Vagina (tissue), 2 donors: Measurements from ENCODE around the gene PLEKHG4B. TPM values are rescaled to one million over a fixed set of nuclear protein-coding genes. Genes with fewer than 3 reads are reported as not detected.

Source experiments
- DNase-seq, 2 donors: peaks; one replicate each; pipeline ENCODE4 v3.0.0-alpha.2; 2017; ENCODE audit errors: extremely low spot score in 2 of 2
- H3K27ac ChIP-seq: fragments of 200-600 bp; sonication (generic); one replicate; pipeline ENCODE4 v1.5.1; 2019
- H3K27me3 ChIP-seq: fragments of 200-600 bp; sonication (generic); one replicate; pipeline ENCODE4 v1.5.1; 2019
- H3K36me3 ChIP-seq, 2 donors: fragments of 200-600 bp; sonication (generic); one replicate each; pipeline ENCODE4 v1.5.1; 2017 to 2019
- H3K4me1 ChIP-seq: fragments of 200-600 bp; sonication (generic); one replicate; pipeline ENCODE4 v1.5.1; 2019
- H3K4me3 ChIP-seq, 2 donors: fragments of 200-600 bp; sonication (generic); 1 replicate in 1 of 2; 2 replicates in 1 of 2; pipeline ENCODE4 v1.5.1; 2016 to 2019
- H3K9me3 ChIP-seq: fragments of 200-600 bp; sonication (generic); one replicate; pipeline ENCODE4 v1.5.1; 2019
- POLR2A ChIP-seq, 2 donors: fragments of 450-650 bp; IDR thresholded peaks; one replicate each; pipeline ENCODE4 v1.6.1; 2017; ENCODE audit warnings: antibody characterized with exemption in 2 of 2, mild to moderate bottlenecking in 2 of 2, moderate library complexity in 2 of 2
- POLR2AphosphoS5 ChIP-seq, 2 donors: sonication (generic); formaldehyde crosslinking; IDR thresholded peaks; one replicate each; pipeline ENCODE4 v1.9.0; 2017; ENCODE audit warnings: antibody characterized with exemption in 2 of 2, mild to moderate bottlenecking in 2 of 2, low read depth in 1 of 2; ENCODE audit not compliant: insufficient read depth in 1 of 2
- intact Hi-C: fragments of 100-400 bp; cut with DNase I; formaldehyde crosslinking; loops from one replicate; pipeline ENCODE4 v1.15.1; 2023
- total RNA-seq: library from RNA; depleted of rRNA; stranded (reverse); fragments of >200 nt; gene quantifications from one replicate; pipeline ENCODE4 v1.2.3, GENCODE V29; 2016
- TF ChIP-seq, protein P1 (sequence below), 3 experiments: fragments of 450-650 bp in 2 of 3; fragments of 200-600 bp in 1 of 3; sonication (generic) in 1 of 3; IDR thresholded peaks; one replicate each; pipeline ENCODE4 v1.5.1; 2017 to 2019; ENCODE audit warnings: antibody characterized with exemption in 3 of 3, mild to moderate bottlenecking in 2 of 3, moderate library complexity in 2 of 3

Gene PLEKHG4B
- total RNA-seq, 1 donor from 2014 or later, result 0.74 TPM

DNA sequence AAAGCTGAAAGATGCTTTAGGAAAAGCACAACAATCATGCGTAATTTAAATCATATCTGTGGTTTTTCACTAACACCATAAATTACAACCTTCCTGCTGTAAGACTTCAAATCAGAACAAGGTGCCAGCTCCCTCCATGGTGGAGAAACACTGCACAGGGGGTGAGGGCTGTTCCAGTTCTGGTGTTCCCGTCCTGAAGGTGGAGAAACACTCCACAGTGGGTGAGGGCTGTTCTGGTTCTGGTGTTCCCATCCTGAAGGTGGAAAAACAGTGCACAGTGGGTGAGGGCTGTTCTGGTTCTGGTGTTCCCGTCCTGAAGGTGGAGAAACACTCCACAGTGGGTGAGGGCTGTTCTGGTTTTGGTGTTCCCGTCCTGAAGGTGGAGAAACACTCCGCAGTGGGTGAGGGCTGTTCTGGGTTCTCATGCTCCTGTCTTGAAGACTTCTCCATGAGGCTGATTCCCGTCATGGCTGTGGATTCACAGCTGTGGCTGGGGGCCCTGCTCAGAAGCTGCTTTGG is 12.9 kb downstream of the PLEKHG4B start:
- no peak for TF ChIP-seq POLR2A (IDR thresholded peaks at IDR 0.05)
- TF ChIP-seq POLR2AphosphoS5 (IDR thresholded peaks at IDR 0.05; ENCODE audit: insufficient read depth in 1 of 2, low read depth in 1 of 2), result no peak
- DNase-seq, result no peak
- H3K36me3 ChIP-seq, result no peaks in the 10 kb centered on the region

DNA sequence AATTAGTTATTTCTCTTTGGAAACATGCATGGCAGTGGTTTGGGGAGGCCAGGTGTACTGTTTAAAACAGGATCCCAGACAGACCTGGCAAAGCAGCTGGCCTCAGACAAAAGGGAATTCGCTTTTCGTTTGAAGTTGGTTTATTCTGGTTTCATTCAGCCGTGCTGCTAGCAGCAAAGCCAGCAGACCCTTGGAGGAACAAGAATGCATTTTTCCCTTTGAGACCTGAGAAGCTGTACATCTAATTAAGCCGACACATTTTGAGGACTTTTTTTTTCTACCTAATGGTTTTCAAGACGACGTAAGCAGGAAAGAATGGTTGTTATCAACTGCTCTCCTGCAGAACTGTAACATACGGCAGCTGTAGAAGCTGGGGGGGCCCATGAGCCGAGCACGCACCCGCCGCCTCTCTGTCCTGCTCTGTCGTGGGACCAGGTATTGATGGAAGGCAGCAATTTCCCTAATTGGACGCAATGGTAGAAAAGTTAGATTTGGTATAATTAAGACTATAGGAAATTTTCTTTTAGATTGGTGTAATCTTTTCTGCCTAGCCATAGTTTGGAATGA is 13.6 kb downstream of the PLEKHG4B start:
- intact Hi-C loops, result no loop called here

More for the DNA sequence above, 12.9 kb downstream of the PLEKHG4B start:
- H3K27ac ChIP-seq, result no peak overlapping the region
- no peak overlapping the region for H3K4me3 ChIP-seq
- no peaks in the 10 kb centered on the region for H3K27me3 ChIP-seq
- no peaks in the 10 kb centered on the region for H3K9me3 ChIP-seq
- no peaks in the 10 kb centered on the region for H3K4me1 ChIP-seq
- intact Hi-C loops, result no loop called here

DNA sequence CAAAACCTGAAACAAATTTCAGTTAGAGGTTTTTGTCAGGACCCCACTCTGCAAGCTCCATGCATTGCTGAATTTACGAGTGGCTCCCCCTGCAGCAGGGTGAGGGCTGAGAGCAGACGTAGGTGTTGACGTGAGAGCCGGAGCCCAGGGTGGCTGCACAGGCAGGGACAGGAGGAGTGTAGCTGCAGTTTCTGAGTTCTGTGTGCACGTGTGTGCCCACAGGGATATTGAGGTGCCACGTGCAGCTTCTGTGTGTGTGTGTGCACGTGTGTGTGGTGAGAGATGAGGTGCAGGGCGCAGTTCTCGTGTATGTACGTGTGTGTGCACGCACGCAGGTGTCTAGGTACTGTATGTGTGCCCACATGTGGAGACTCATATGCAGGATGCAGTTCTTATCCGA is 14.6 kb downstream of the PLEKHG4B start:
- Histone ChIP-seq H3K27me3 (no peaks in the 10 kb centered on the region), H3K9me3 (no peaks in the 10 kb centered on the region), H3K4me1 (no peaks in the 10 kb centered on the region), H3K36me3 (no peaks in the 10 kb centered on the region), H3K27ac (no peak overlapping the region), H3K4me3 (no peak overlapping the region)
- TF ChIP-seq POLR2A (IDR thresholded peaks at IDR 0.05) (no peak), POLR2AphosphoS5 (IDR thresholded peaks at IDR 0.05; ENCODE audit: insufficient read depth in 1 of 2, low read depth in 1 of 2) (no peak)
- TF ChIP-seq, protein P1, sequence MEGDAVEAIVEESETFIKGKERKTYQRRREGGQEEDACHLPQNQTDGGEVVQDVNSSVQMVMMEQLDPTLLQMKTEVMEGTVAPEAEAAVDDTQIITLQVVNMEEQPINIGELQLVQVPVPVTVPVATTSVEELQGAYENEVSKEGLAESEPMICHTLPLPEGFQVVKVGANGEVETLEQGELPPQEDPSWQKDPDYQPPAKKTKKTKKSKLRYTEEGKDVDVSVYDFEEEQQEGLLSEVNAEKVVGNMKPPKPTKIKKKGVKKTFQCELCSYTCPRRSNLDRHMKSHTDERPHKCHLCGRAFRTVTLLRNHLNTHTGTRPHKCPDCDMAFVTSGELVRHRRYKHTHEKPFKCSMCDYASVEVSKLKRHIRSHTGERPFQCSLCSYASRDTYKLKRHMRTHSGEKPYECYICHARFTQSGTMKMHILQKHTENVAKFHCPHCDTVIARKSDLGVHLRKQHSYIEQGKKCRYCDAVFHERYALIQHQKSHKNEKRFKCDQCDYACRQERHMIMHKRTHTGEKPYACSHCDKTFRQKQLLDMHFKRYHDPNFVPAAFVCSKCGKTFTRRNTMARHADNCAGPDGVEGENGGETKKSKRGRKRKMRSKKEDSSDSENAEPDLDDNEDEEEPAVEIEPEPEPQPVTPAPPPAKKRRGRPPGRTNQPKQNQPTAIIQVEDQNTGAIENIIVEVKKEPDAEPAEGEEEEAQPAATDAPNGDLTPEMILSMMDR (IDR thresholded peaks at IDR 0.05), result no peak
- intact Hi-C loops, result no loop called here
- DNase-seq, result no peak

More for the DNA sequence above, 13.6 kb downstream of the PLEKHG4B start:
- DNase-seq, result no peak
- Histone ChIP-seq H3K27me3 (no peaks in the 10 kb centered on the region), H3K4me1 (no peaks in the 10 kb centered on the region), H3K9me3 (no peaks in the 10 kb centered on the region), H3K4me3 (no peak overlapping the region), H3K36me3 (no peaks in the 10 kb centered on the region), H3K27ac (no peak overlapping the region)
- no peak for TF ChIP-seq POLR2AphosphoS5 (IDR thresholded peaks at IDR 0.05; ENCODE audit: insufficient read depth in 1 of 2, low read depth in 1 of 2)
- TF ChIP-seq, protein P1 (IDR thresholded peaks at IDR 0.05), result no peak
- no peak for TF ChIP-seq POLR2A (IDR thresholded peaks at IDR 0.05)

DNA sequence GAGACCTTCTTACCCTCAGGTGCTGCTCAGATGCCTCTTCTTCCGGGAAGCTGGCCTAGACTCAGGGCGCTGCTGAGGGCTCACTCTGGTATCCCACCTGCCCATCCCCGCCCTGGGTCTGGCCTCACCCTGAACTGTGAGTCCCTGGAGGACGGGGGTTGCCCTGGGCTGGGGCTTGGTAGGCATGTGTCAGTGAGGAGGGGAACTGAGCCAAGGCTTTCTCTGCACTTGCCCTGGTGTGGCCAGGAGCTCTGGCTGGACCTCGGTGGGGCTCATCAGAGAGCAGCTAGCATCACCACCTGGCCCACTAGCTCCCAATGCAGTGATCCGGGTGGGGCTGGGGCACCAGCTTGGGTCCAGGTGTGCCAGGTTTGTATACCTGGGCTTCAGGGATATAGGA is 15.6 kb downstream of the PLEKHG4B start:
- Histone ChIP-seq H3K4me3 (no peak overlapping the region), H3K27ac (no peak overlapping the region), H3K9me3 (no peaks in the 10 kb centered on the region), H3K4me1 (no peaks in the 10 kb centered on the region), H3K27me3 (no peaks in the 10 kb centered on the region), H3K36me3 (no peaks in the 10 kb centered on the region)
- TF ChIP-seq POLR2A (IDR thresholded peaks at IDR 0.05), result no peak
- TF ChIP-seq POLR2AphosphoS5 (IDR thresholded peaks at IDR 0.05; ENCODE audit: insufficient read depth in 1 of 2, low read depth in 1 of 2), result no peak
- TF ChIP-seq, protein P1 (IDR thresholded peaks at IDR 0.05), result no peak
- DNase-seq, result no peak
- intact Hi-C loops, result no loop called here

DNA sequence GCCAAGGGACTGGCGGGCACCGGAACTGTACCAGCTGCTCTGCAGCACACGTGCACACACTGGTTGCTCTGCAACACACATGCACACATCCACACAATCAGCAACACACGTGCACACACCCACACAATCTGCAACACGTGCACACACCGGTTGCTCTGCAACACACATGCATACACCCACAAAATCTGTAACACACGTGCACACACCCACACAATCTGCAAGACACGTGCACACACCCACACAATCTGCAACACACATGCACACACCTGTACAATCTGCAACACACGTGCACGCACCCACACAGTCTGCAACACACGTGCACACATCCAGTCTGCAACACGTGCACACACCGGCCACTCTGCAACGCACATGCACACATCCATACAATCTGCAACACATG is 17.9 kb downstream of the PLEKHG4B start:
- no peak for DNase-seq
- Histone ChIP-seq H3K36me3 (no peaks in the 10 kb centered on the region), H3K4me3 (no peak overlapping the region), H3K4me1 (no peaks in the 10 kb centered on the region), H3K27ac (no peak overlapping the region), H3K27me3 (no peaks in the 10 kb centered on the region), H3K9me3 (no peaks in the 10 kb centered on the region)
- intact Hi-C loops, result no loop called here
- TF ChIP-seq, protein P1 (IDR thresholded peaks at IDR 0.05), result no peak
- TF ChIP-seq POLR2A (IDR thresholded peaks at IDR 0.05), result no peak
- TF ChIP-seq POLR2AphosphoS5 (IDR thresholded peaks at IDR 0.05; ENCODE audit: insufficient read depth in 1 of 2, low read depth in 1 of 2), result no peak
